PC-3 (cell line): ENCODE results near the gene PTAFR.

Experiments
- EZH2phosphoT487 ChIP-seq: fragments of 300-600 bp; sonication (generic); IDR thresholded peaks from 2 replicates; pipeline ENCODE4 v1.6.1; 2018; ENCODE audit warnings: mild to moderate bottlenecking, antibody characterized with exemption, low read length, borderline replicate concordance
- TF ChIP-seq, protein P1 (sequence below): fragments of 300-600 bp; sonication (generic); conservative IDR thresholded peaks from 2 replicates; pipeline ENCODE4 v1.5.1; 2017; ENCODE audit warnings: antibody characterized with exemption, low read depth, mild to moderate bottlenecking, low read length

- TF ChIP-seq, protein P1, sequence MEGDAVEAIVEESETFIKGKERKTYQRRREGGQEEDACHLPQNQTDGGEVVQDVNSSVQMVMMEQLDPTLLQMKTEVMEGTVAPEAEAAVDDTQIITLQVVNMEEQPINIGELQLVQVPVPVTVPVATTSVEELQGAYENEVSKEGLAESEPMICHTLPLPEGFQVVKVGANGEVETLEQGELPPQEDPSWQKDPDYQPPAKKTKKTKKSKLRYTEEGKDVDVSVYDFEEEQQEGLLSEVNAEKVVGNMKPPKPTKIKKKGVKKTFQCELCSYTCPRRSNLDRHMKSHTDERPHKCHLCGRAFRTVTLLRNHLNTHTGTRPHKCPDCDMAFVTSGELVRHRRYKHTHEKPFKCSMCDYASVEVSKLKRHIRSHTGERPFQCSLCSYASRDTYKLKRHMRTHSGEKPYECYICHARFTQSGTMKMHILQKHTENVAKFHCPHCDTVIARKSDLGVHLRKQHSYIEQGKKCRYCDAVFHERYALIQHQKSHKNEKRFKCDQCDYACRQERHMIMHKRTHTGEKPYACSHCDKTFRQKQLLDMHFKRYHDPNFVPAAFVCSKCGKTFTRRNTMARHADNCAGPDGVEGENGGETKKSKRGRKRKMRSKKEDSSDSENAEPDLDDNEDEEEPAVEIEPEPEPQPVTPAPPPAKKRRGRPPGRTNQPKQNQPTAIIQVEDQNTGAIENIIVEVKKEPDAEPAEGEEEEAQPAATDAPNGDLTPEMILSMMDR: no peak
- no peak for TF ChIP-seq EZH2phosphoT487
Measured at GRCh38 chr1:28156821-28157220, 19.7 kb downstream of the PTAFR start.
